ENCODE results near the gene CEP76. TPM values are rescaled to one million over a fixed set of nuclear protein-coding genes. Genes with fewer than 3 reads are reported as not detected.
A peak's percentile ranks its signal among the peaks of the same experiment; 100 is the strongest.

The CEP76 gene
- total RNA-seq, 1 experiment from 2014 or later, result 13.5 TPM

DNA sequence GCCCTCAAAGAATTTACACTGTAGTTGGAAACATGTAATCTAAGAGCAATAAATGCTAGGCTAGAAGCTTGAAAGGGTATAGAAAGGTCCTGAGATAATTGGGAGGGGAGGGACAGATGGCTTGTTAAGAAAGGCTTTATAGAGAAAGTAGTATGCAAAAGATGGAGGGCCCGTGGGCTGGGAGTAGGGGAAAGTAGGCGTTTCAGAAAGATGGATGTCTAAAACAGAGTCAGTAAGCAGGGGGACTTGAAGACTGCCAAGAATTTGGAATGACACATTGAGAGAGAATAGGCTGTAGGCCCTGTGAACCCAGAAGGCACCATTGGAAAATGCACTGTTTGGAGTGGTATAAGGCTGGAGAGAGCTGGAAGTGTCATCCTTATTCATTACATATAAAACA, 1.1 kb upstream of the CEP76 start (continued):
- TF ChIP-seq EZH2 (IDR thresholded peaks at IDR 0.05), result no peak
- TF ChIP-seq SP1 (IDR thresholded peaks at IDR 0.05; ENCODE audit: low read depth), result no peak
- TF ChIP-seq POLR2AphosphoS5 (IDR thresholded peaks at IDR 0.05; ENCODE audit: low read depth, low read length), result no peak
- no peak for TF ChIP-seq YY1 (IDR thresholded peaks at IDR 0.05; ENCODE audit: extremely low read depth, insufficient replicate concordance, low read depth, low read length)
- no peak for TF ChIP-seq SIN3A (IDR thresholded peaks at IDR 0.05; ENCODE audit: low read depth)
- no peak for TF ChIP-seq ZNF274 (IDR thresholded peaks at IDR 0.05; ENCODE audit: low read depth, low read length)
- TF ChIP-seq FOSL1 (IDR thresholded peaks at IDR 0.05; ENCODE audit: low read depth), result no peak
- TF ChIP-seq, protein P1, sequence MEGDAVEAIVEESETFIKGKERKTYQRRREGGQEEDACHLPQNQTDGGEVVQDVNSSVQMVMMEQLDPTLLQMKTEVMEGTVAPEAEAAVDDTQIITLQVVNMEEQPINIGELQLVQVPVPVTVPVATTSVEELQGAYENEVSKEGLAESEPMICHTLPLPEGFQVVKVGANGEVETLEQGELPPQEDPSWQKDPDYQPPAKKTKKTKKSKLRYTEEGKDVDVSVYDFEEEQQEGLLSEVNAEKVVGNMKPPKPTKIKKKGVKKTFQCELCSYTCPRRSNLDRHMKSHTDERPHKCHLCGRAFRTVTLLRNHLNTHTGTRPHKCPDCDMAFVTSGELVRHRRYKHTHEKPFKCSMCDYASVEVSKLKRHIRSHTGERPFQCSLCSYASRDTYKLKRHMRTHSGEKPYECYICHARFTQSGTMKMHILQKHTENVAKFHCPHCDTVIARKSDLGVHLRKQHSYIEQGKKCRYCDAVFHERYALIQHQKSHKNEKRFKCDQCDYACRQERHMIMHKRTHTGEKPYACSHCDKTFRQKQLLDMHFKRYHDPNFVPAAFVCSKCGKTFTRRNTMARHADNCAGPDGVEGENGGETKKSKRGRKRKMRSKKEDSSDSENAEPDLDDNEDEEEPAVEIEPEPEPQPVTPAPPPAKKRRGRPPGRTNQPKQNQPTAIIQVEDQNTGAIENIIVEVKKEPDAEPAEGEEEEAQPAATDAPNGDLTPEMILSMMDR (IDR thresholded peaks at IDR 0.05 in 2 of 3, conservative IDR thresholded peaks at IDR 0.05 in 1 of 3; ENCODE audit: borderline replicate concordance in 1 of 3, insufficient read depth in 1 of 3, low read depth in 2 of 3, low read length in 2 of 3), result no peak
- TF ChIP-seq CEBPB (IDR thresholded peaks at IDR 0.05; ENCODE audit: low read depth), result no peak; the same call in 1 of the 2 replicates

DNA sequence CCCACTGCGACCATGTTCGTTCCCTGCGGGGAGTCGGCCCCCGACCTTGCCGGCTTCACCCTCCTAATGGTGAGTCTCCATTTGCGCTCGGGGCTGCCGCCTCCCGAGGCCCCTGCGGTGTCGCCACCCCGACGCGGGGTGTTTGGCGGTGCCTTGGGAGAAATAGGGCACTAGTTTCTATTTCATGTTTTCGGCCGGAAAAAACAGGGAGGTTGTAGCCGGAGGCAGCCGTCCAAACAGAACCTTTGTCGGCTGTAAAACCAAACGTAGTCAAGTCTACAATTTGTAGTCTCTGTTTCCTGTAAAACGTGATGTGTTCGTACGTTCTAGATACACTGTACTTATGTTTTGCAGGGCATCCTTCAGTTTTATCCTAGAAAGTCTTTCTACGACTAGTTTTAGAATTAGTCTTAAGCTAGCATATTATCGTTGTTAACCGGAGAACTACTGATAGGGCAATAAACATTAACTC, 609 bp upstream of the CEP76 start:
- ChIA-PET POLR2A (interaction anchor here (2.3 kb wide), 1 partner anchor 180 kb away, joined by 6 read pairs; the partner anchor contains the start of gene PTPN2), CTCF (no interaction called here), RAD21 (ENCODE audit: low non-redundant PET in 1 of 2, low total read pairs in 2 of 2, uncharacterized antibody in 2 of 2, unreplicated experiment in 2 of 2) (no interaction called here)
- Histone ChIP-seq H3K9ac (ENCODE audit: low read length) (peak overlapping the region; percentile 95), H3K27ac (ENCODE audit: low read depth, low read length) (peak overlapping the region; percentile 95), H3K27me3 (ENCODE audit: insufficient read depth, low read length) (no peaks in the 10 kb centered on the region), H3K4me1 (ENCODE audit: control insufficient read depth in 1 of 2, insufficient read depth in 2 of 2, low read length in 2 of 2) (peaks cover 8 to 24% of the 10 kb centered on the region in 2 experiments; a peak in 3 of 4 replicates), H3K9me3 (ENCODE audit: control insufficient read depth in 1 of 2, insufficient read depth in 1 of 2, low read depth in 1 of 2, low read length in 2 of 2) (no peaks in the 10 kb centered on the region), H3K9me2 (ENCODE audit: insufficient read depth) (no peaks in the 10 kb centered on the region), H3K4me3 (replicated peaks in 1 of 2; ENCODE audit: low read depth in 1 of 2, low read length in 2 of 2) (peak overlapping the region; percentile 90 to 98), H2AFZ (ENCODE audit: low read depth, low read length, poor library complexity, severe bottlenecking) (no peak overlapping the region), H4K20me1 (ENCODE audit: insufficient read depth) (no peaks in the 10 kb centered on the region), H3K36me3 (ENCODE audit: control insufficient read depth in 1 of 2, insufficient read depth in 2 of 2, low read length in 2 of 2) (peaks cover 15 to 27% of the 10 kb centered on the region in 2 experiments), H3K79me2 (ENCODE audit: insufficient read depth, low read length) (peaks cover 90% of the 10 kb centered on the region), H3K4me2 (ENCODE audit: low read length) (peak overlapping the region; percentile 86)
- DNase-seq (ENCODE audit: low read depth, low spot score), result no peak
- peak; percentile 1; the same call in 1 of the 2 replicates for ATAC-seq
- intact Hi-C loops (cut with micrococcal nuclease), result no loop called here
- no TSS peak for BruUV-seq (replicated peaks)
- no peak for TF ChIP-seq SRF (IDR thresholded peaks at IDR 0.05; ENCODE audit: low read depth)
- no peak for TF ChIP-seq SP1 (IDR thresholded peaks at IDR 0.05; ENCODE audit: low read depth)
- TF ChIP-seq, protein P2, sequence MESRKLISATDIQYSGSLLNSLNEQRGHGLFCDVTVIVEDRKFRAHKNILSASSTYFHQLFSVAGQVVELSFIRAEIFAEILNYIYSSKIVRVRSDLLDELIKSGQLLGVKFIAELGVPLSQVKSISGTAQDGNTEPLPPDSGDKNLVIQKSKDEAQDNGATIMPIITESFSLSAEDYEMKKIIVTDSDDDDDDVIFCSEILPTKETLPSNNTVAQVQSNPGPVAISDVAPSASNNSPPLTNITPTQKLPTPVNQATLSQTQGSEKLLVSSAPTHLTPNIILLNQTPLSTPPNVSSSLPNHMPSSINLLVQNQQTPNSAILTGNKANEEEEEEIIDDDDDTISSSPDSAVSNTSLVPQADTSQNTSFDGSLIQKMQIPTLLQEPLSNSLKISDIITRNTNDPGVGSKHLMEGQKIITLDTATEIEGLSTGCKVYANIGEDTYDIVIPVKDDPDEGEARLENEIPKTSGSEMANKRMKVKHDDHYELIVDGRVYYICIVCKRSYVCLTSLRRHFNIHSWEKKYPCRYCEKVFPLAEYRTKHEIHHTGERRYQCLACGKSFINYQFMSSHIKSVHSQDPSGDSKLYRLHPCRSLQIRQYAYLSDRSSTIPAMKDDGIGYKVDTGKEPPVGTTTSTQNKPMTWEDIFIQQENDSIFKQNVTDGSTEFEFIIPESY (IDR thresholded peaks at IDR 0.05; ENCODE audit: extremely low read depth, insufficient replicate concordance, low read length), result no peak
- no peak for TF ChIP-seq ELF1 (IDR thresholded peaks at IDR 0.05; ENCODE audit: borderline replicate concordance, low read depth)
- TF ChIP-seq ZFX (IDR thresholded peaks at IDR 0.05), result no peak; the same call in 1 of the 2 replicates
- TF ChIP-seq YY1 (IDR thresholded peaks at IDR 0.05; ENCODE audit: extremely low read depth, insufficient replicate concordance, low read depth, low read length), result no peak
- TF ChIP-seq, protein P3, sequence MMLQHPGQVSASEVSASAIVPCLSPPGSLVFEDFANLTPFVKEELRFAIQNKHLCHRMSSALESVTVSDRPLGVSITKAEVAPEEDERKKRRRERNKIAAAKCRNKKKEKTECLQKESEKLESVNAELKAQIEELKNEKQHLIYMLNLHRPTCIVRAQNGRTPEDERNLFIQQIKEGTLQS (IDR thresholded peaks at IDR 0.05), result no peak
- TF ChIP-seq POLR2AphosphoS5 (IDR thresholded peaks at IDR 0.05; ENCODE audit: low read depth, low read length), result no peak
- TF ChIP-seq POLR2A (IDR thresholded peaks at IDR 0.05; ENCODE audit: borderline replicate concordance, extremely low read depth, insufficient read depth, insufficient read length), result no peak
- TF ChIP-seq, protein P4, sequence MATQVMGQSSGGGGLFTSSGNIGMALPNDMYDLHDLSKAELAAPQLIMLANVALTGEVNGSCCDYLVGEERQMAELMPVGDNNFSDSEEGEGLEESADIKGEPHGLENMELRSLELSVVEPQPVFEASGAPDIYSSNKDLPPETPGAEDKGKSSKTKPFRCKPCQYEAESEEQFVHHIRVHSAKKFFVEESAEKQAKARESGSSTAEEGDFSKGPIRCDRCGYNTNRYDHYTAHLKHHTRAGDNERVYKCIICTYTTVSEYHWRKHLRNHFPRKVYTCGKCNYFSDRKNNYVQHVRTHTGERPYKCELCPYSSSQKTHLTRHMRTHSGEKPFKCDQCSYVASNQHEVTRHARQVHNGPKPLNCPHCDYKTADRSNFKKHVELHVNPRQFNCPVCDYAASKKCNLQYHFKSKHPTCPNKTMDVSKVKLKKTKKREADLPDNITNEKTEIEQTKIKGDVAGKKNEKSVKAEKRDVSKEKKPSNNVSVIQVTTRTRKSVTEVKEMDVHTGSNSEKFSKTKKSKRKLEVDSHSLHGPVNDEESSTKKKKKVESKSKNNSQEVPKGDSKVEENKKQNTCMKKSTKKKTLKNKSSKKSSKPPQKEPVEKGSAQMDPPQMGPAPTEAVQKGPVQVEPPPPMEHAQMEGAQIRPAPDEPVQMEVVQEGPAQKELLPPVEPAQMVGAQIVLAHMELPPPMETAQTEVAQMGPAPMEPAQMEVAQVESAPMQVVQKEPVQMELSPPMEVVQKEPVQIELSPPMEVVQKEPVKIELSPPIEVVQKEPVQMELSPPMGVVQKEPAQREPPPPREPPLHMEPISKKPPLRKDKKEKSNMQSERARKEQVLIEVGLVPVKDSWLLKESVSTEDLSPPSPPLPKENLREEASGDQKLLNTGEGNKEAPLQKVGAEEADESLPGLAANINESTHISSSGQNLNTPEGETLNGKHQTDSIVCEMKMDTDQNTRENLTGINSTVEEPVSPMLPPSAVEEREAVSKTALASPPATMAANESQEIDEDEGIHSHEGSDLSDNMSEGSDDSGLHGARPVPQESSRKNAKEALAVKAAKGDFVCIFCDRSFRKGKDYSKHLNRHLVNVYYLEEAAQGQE (IDR thresholded peaks at IDR 0.05; ENCODE audit: low read depth), result no peak
- no peak for TF ChIP-seq SIN3A (IDR thresholded peaks at IDR 0.05; ENCODE audit: low read depth)
- TF ChIP-seq TCF7L2 (IDR thresholded peaks at IDR 0.05; ENCODE audit: borderline replicate concordance, extremely low read depth, insufficient read depth, insufficient read length), result no peak
